CD4-positive, alpha-beta T cell treated with Interleukin-21 for 1 hour (primary cell): ENCODE results near the gene BEND5.

ENCODE experiments used
- DNase-seq: peaks from one replicate; pipeline ENCODE4 v3.0.0-alpha.2; 2020

The BEND5 gene

DNA sequence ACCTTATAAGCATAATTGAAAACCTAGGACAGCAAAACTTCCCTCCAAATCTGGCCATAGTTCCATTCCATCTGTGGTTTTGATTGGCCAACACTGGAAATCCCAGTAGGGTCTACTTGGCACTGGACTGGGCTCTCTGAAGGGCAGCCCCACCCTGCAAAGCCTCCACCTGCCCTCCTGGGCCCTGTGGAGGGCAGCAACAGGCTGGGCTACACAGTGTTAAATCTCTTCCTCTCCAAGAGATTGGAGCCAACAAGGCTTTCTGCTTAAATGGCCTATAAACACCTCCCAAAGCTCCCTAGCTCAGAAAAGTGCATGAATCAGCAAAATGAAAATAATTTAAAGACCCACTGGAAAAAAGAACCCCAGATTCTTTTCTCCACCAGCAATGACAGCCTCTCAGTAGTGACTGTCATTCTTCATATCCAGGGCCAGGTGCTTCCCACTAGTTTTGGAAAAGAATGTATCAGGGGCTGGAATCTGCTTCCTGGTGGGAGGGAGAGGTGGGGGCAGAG is 58.5 kb downstream of the BEND5 start:
- no peak for DNase-seq

DNA sequence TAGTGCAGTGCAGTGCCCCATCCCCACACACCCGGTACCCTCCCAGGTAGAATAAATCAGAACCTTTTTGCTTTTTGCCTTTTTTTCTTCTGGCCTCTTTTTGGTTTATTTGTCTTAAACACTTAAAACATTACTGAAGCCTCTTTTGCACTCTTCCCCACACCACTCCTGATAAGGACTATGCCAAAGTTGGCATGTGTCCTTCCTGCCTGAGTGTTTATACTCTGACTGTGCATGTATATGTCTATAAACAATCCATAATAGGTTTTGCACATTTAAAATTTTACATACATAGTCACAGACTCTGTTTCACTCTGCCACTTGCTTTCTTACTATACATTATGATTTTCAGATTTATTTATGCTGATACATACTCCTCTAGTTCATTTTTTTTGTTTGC is 59.6 kb downstream of the BEND5 start:
- no peak for DNase-seq

DNA sequence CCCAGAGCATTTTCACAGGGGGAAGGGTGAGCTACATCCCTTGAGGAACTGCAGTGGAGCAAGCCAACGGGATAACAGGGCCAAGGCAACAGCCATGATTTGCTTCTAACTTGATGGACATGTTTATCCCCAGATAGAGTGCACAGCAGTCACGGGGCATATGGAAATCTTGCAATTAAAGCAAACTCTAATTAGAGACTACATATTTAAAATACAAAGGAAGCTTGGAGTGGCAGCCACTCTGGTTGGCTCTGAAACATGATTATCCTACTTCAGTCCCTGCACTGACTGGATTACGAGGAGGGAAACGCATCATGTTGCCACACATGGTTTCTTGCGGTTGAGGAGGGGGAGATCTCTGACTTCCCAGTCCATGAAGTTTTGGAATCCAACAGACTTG is 60.8 kb downstream of the BEND5 start:
- DNase-seq, result no peak

DNA sequence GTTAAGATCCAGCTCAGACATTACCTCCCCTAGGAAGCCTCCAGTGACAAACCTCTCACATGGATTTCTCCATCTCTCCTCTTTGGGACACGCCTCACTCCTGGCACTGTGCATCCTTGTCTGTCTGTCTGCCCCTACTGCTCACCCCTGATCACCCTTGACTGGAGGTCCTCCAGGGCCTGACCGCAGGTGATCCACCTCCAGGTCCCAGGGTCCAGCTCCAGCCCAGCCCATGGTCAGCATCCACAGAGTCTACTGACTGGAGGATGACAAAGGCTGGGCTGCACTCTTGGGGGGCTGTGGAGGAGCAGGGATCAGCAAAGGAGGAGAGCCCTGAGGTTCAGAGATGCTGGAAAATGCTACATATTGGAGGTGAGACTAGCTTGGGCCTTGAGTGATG is 65.8 kb downstream of the BEND5 start:
- DNase-seq, result no peak

DNA sequence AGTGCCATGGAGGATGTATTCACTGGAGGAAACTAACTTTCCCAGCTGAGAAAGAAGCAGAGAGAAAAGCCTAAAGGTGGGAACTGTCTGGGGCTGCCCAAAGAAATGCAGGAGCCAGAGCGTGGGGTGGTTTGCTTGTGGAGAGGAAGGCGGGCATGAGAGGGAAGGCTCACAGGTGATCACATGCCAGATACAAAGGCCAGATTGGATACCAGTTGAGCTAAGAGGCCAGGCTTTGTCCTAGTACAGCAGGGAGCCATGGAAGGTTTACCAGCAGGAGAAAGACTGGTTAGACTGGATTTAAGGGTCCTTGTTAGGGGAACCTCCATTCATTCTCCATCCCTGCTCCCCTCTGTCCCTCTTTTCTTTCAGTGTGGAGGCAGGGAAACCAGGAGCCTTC is 66.4 kb downstream of the BEND5 start:
- DNase-seq, result no peak

DNA sequence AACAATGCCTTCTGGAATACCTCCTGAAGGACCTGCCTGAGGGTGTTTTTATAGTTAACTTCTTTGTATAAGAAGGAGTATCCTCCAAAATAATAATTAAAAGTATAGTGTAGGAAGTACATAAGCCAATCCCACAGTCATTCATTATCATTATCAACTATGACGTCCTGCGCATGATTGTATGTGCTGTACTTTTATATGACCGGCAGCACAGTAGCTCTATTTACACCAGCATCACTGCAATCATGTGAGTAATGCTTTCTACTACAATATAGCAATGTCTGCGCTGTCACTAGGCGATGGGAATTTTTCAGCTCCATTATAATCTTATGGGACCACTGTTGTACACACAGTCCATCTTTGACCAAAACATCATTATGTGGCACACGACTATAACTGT is 72.0 kb downstream of the BEND5 start:
- no peak for DNase-seq

DNA sequence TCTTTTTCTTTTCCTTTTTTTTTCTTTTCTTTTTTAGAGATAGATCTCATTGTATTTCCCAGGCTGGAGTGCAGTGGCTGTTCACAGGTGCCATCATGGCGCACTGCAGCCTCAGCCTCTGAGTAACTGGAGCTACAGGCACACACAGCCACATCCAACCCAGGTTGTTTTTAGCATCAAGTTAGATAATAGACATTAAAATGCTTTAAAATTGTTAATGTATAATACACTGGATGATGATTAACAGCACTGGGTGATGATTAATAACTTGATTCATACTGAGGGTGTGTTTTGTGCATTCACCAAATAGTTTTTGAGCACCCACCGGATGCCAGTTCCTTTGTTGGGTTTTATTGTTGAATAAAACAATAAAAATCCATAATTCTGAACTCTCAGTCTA is 75.2 kb downstream of the BEND5 start:
- no peak for DNase-seq

DNA sequence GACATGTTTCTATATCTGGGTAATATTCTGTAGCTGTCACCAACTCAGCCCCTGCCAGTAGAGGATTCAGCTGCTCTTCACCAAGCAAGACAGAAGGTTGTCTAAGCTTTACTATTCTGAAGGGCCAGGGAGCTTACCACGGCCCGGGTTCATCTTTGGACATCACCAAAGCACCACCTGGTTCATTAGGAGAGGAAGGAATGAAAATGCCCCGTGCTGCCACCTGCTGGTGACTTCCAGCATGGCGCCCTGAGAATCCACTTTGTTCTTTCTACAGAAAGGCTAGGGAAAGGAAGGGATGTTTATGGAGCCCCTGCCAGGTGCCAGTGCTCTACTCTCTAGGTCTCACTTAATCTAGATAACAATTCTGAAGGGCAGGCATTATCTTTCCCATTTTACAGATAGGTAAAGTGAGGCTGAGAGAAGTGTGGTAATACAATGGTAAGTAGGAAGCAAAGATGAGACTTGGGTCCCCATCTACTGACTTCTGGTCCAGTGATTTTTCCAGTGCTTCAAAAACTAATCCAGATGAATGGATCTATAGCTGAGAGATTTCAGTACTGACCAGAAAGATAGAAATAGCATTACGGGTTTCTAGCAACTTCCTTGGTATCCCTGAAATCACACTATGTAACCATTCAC is 79.5 kb downstream of the BEND5 start:
- peak; percentile 30 for DNase-seq

DNA sequence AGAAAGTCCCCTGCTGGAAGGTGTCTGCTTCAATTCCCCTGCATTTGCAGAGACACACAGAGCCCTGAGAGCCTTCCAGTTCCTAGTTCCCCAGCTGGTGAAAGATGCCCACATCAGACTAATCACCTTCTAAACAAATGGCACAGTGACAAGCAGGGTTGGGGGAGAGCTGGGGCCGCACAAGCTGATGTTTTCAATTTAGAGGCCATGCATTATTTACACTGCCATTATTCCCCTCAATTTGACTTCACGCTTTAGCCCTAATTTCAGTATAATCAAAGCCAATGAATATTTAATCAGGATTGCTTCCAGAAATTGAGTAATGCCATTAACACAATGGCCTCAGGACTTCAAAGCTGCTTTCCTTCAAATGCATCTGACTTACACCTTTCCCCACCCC is 81.5 kb downstream of the BEND5 start:
- no peak for DNase-seq

DNA sequence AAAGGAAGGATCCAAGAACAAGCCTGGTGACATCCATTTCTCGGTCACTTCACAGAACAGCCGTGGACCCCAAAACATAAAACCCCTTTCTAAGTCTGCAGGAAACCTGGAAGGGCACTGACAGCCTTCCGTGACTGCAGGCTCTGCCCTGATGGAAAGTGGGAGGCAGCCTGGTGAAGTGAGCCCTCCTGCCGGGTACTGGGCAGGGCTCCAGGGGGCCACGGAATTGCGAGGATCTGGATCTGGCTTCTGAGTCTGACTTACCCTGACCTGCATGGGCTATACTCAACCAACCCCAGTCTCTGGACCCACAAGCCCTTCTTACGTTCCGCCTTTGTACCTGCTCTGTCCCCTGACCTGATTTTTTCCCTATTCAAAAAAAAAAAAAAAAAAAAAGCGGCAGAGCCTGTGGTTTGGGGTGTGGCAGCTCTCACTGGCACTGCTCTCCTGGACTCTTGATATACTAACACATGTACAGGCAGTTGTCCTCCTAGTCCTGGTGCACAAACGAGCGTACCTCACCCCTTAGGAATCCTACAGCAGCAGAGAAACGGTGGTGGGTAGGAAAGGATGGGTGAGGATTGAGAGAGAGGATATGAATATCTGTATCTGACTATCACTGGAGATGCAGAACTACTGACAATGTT is 82.9 kb downstream of the BEND5 start:
- DNase-seq, result no peak

DNA sequence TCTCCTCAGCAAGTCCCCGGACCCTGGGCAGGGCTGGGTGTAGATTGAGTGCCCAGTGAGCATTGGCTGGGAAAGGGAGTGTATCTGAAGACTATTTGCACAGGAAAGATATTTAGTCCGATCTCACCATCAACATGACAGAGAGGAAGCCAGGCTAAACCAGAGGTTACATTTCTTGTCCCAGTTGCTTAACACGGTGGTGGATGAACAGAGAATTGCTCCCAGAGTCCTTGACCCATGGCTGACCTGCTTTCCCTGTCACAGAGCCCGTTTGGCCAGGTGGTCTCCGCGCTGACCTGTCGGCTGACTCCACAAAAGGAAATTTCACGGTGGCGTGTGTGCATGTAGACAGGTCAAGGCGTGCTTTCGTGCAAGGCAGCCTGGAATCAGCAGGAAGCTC is 83.5 kb downstream of the BEND5 start:
- no peak for DNase-seq

DNA sequence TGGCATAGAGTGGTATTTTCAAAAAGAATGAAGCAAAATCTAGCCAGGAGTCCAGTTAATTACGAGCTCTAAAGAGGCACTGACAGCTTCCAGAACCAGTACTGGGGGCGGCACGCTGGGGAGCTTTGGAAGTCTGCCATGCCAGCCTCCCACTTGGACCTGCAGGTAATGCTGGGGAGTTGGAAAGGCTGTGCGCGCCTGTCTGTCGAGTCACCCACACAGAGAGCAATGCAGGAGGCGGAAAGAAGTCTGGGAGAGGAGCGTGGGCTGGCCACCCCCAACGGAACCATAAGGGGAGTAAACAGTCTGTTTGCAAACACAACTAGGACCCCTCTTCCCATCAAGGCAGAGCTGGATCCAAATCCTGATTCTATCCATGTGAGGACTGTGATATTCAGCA is 84.5 kb downstream of the BEND5 start:
- no peak for DNase-seq

DNA sequence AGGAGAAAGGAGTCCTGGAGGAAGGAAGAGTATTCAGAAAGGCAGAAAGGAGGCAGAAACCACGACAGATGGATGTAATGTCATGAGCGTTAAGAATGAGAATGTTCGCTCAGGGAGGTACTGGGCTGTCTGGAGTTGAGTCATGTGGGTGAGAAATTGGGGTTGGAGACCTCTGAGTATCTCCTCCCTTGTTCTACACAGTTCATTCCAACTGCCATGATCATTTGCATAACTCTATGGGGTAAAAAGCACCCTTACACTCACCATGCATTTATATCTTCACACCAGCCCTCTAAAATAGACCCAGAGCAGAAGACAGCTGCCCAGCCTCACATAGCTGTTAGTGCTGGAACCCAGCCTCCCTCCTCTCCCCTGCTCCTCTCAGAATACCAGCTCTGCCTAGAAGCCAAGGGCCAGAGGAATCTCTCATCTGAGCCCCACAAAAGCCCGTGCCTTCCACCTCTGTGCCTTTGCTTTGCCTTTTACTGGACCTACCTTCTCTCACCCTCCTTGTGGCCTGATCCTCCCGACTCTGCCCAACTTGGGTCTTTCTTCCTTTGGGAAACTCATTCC is 85.2 kb downstream of the BEND5 start:
- DNase-seq, result no peak

DNA sequence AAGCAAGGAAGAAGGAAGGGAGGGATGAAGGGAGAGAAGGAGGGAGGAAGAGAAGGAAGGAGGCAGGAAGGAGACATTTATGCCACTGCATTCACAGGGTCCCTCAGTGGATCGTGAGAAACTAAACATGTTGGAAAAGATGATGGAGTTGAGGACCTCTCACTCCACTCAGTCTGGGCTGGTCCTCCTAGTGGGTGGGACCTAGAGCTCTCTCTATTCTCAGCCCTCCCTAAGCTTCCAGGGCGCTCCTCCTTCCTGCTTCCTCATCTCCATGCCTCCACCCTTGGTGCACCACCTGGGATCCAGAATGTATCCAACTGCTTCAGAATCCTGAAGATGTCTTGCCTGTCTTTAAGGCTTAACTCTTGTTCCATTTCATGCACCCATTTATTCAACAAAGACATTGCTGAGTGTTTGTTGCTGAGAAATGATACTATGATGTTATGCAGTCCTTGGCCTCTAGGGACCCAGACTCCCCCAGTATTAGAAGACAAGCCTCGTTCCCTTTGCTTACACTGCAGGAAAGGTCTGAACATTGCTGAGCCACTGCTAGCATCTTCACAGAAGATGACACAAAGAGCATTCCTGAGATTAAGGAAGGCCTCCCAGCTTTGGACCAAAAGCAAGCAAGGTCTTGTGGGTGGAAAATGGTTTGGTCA is 88.5 kb downstream of the BEND5 start:
- no peak for DNase-seq

DNA sequence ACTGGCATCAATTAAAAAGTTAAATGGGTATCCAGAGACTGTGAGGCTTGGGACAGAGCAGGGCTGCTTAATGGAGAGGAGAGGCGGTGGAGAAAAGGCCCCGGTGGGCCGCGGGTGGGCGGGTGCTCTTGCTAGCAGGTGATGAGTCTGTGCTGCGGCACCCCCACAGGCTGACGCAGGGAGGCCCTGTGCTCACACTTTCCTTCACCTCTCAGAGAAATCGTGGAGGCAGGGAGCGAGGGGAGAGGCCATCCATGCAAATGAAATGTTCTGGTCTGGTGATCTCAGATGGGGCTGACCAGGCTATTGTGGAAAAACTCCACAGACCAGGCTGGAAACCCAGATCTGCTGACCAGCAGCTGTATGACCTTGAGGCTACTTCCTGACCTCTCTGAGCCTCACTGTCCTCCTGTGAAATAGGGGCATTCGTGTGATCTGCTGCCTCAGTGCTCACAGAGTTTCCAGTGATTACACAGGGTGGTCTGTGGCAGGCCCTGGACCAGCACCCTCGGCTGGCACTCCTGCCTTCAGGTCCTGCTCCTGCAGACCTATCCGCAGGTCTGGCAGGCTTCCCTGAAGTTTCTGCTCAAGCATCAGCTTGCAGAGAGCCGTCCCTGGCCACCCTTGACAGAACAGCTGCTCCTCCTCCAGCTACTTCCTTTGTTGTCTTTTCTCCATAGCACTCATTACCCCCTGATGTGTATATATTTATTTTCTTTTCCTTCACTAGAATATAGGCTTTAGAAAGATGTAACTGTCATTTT is 89.2 kb downstream of the BEND5 start:
- DNase-seq, result no peak

DNA sequence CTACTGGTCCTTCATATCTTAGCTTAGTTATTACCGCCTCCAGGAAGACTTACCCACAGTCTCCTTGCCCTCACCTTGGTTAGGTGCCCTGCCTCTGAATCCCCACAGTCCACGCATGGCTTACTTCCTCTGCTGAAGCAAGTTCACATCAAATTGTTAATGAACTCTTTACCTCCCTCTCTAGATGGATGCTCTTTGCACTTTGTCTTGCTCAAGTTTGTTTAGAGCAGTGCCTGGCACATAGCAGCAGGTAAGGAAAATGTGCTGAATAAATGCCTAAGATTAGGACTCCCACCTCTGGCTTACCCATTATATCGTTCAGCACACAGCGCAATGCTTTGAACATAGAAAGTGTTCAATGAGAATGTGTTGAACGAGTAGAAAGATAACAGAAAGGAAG is 90.5 kb downstream of the BEND5 start:
- no peak for DNase-seq

DNA sequence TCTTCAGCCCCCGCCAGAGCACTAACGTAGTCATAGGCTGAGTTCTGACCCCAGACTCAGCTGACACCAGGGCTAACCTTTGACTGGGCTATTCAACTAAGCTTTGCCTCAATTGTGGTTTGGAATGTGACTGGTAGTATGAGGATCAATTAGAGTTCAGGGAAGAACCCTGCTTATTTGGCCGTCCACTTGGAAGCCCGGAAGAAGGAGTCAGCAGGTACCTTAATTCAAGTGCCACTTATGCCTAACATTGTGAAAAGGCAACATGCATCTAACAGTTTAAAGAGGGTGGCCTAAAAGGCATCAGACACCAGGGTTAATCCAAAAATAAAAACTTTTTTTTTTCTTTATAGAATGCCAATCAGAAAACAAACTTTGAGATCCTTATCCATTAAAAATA is 92.3 kb downstream of the BEND5 start:
- DNase-seq, result no peak

DNA sequence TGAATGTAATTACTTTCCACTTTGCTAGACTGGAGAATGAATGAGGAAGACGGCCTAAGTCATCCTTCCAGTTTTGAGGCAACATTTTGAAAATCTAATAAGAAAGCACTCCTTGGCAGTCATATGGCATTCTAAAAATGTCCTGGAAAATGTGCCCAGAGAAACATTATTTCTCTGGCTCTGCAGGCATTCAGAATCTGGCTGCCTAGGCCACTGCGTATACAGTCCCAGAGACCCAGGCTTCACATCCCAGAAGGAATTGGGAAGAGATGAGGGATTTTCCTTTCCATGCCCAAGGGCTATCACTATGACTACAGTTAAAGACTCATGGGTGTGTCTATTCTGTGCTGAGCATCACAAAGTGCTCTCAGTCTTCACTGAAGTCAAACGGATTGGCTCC is 92.9 kb downstream of the BEND5 start:
- no peak for DNase-seq

DNA sequence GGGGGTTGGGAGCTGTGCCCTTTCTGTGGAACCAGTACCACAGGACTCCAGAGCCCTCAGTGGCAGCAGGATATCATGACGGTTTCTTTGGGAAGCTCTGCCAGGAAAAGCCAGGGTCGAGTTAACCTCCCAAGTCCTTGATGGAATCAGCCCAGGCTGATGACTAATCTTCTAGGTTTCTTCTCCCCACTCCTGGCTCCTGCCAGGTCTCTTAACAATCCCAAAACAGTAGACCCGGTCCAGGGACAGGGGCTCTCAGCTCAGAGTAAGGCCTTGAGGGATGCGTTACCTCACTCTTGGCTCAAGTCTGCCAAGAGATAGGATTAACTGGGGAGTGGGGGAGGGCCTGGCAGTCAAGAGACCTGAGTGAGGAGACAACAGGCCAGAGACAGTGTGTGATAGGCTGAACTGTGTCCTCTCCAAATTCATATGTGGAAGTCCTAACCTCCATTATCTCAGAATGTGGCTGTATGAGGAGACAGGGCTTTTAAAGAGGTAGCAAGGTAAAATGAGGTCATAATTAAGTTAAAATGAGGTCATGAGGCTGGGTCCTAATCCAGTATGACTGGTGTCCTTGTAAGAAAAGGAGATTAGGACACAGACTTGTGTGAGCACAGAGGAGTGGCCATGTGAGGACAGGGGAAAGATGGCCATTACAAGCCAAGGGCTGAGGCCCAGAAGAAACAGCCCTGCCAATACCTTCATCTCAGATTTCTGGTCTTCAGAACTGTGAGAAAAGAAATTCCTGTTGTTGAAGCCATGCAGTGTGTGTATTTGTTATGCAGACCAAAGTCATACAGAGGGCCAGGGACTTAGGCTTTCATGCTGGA is 95.0 kb downstream of the BEND5 start:
- no peak for DNase-seq

DNA sequence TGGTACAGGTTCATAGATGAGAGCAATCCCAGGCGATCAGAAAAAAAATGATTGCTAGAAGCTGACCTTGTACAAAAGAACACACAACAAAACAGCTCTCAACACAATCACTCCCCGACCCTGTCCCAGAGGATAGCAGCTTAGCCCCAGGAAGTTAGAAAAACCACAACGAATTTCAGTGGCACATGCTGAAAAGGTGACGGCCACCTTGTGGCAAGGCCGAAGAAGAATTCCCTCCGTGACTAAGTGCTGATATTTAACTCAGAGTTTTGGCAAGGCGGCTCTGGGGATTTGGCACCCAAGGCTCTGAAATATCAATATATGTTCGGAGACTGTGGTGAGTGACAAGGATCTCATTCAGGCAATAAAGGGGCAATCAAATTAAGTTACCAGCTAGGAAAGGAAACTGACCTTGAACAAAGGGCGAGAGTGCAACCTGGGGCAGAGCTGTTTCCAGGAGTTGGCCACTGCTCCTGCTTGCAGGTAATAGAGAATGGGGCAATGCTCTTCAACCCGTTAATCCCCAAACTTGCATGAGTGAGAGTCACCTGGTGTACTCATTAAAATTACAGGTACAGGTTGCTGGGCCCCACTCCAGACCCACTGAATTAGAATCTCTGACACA is 96.2 kb downstream of the BEND5 start:
- DNase-seq, result no peak

DNA sequence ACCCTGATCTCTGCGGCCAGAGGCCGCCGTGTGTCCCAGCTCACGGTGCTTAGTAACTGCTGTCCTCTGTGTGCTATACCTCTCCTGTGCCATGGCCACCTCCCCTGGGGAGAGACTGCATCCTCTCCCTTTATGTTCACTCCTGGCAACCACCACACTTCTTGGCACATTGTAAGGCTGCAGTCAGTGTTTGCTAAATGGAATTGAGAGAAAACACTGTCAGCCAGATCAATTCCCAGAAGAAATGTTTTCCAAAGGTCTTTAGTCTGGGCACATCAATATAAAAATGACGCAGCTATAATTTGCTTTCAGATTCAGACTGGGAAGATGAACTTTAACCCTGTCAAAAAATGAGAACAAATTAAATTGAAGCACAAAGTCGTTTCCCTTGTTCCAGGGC is 96.8 kb downstream of the BEND5 start:
- no peak for DNase-seq
